HG03521 (cell line): ENCODE measurements around the gene MTARC2.
A peak's percentile ranks its signal among the peaks of the same experiment; 100 is the strongest.
"Not testable (repeated sequence)": the region's sequence is repeated elsewhere in the genome, so short reads cannot be mapped to it uniquely, and the experiment has no call there.

ENCODE experiments used
- ATAC-seq: cut with Tn5 transposase; IDR thresholded peaks from one replicate; pipeline ENCODE4 v1.9.1; 2021; ENCODE audit warnings: mild to moderate bottlenecking, moderate library complexity; ENCODE audit not compliant: unreplicated experiment

MTARC2 gene

DNA sequence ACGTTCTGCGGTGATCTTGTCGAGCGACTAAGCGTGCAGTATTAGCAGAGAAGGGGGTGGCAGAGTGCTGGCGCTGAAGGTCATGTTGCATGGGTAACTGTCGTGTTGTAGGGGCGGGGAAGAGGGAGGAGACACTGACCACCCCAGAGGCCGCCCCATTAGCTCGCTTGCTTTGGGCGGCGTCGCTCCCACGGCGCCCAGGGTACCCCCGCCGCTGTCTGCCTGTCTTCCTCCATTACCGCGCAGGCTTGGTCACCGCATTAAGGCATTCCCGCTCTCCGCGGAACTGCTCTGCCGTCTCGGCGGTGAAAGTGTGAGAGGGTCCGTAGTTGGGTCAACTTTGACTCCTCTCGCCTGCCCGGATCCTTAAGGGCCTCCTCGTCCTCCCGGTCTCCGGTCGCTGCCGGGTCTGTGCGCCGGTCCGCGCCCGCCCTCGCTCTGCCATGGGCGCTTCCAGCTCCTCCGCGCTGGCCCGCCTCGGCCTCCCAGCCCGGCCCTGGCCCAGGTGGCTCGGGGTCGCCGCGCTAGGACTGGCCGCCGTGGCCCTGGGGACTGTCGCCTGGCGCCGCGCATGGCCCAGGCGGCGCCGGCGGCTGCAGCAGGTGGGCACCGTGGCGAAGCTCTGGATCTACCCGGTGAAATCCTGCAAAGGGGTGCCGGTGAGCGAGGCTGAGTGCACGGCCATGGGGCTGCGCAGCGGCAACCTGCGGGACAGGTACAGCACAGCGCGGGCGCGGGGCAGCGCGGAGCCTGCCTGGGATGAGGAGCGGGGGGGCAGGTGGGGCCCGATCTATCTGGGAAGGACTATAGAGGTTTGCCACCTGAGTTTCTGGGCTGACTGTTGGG lies at the start of gene MTARC2:
Gene MTARC2, plus strand, starts transcription at position 234 of the 846 bp plus-strand sequence. Its CDS starts 210 bp downstream, at position 444.
- peak; percentile 81 for ATAC-seq

DNA sequence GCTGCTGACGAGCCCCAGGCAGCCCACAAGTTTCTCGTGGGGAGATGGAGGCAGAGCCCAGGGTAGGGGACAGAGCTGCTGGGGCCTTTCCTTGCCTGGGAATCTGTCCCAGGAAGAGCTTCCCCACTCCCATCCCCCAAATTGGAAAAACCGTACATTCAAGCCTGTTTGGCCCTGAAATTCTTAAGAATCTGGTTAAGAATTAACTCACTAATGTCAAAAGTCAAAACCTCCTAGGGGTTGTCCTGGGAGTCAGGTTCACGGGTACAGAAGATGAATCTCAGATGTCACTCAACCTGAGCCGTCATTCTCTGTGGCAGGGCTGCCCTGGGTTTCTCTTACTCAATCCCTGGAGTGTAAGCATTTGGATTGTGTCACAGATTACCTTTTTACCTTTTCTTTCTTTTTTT lies 49.5 kb upstream of the MTARC2 start:
- ATAC-seq, result no peak

DNA sequence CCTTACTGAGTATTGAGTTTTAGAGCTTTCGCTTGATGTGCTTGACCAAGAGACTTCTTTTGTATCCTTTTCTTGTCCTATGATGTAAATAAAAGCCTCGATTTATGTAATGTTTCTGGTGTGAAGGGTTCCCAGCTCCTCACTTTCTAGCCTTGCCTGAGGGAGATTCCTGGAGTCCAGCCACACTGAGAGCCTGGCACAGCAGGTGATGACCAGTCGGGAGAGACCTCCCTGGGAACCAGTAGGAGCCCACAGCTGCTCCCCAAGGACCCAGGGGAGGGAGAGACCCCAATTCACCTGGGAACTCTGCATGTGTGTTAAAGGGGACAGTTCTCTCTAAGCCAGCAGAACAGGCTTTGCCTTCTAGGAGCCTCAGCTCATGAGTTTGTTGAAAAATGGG lies 49.1 kb upstream of the MTARC2 start:
- ATAC-seq, result no peak

DNA sequence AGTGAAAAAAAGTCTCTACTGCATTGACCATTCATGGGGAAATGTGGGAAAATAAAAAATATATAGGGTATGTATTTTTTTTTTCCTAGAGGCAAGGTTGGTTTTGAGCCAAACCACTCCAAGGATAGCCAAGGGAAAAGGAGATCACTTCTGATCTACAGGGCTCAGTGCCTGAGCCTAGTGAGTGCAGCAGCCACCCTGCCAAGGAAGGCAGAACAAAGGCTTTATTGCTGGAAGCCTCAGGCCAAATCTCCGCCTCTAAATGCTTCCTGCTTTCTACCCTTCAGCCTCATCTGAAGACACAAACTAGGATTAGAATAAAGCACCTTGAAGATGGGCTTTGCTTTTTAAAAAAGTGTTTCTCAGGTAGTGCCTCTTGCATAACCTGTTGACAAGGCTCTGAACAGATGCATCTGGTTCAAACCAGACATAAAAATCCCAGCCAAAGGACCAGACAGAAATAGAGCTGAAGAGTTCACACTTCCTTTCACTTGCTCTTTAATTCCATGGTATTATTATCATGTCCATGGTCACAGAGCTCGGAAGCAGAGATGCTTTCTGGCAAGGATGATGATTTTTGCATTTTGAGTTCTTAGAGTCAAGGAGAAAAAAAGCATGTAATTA lies 47.5 kb upstream of the MTARC2 start:
- no peak for ATAC-seq

DNA sequence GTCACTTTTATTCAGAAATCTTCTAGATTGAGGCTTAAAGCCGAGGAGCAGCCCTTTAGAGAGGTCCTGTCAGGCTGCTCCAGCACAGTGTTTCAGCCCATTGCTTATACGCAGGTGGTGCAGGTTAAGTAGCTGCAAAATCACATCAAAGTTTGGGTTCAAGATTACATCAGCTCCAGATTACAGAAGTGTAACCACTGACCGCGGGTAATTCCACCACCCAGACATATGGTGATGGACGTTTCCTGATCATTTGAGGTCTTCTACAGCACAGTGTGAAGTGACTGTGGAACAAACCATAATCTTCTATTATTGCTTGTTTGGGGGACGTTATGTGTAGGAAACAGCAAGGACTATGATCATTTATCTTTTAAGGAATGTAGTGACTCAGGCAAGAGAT lies 46.1 kb upstream of the MTARC2 start:
- ATAC-seq, result no peak

DNA sequence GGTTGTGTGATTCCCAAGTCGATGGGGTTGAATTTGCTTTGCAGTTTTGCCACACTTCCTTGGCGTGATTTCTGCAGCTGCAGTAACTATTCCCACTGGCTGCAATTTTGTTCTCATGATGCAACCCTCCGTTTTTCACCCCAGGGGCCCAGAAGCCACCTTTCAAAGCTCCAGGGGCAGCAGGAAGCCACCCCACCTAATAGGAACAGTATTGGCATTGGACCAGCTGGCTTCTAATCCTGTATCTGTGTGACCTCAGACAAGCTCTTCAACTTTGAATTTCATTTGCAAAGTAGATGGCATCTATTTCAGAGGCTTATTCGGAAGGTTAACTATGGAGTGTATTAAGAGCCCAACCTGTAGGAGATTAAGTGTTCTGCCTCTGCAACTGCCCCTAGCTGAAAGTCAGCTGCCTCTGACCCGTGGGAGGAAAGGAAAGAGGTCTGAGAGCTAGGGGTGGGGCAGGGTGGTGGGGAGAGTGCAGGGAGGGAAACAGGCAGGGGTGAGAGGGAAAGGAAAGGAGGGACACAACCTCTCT lies 45.3 kb upstream of the MTARC2 start:
- no peak for ATAC-seq

DNA sequence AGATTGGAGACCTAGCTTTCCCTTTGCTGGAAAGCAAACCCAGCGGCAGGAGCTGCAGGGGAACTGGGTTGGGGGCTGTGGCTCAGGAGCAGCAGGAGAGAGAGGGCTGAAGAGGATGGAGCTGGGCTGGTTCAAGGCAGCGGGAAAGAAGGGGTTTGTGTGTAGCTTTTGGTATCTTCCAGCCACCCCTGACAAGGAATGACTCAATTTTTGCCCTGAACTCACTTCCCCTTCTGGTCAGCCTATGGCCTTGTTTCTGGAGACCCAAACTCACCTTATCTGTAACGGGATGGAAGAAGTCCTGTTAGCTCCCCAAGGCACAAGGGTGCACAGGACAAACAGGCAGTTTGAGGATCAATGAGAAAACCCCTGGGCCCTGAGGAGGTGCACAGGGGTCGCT lies 44.8 kb upstream of the MTARC2 start:
- no peak for ATAC-seq

DNA sequence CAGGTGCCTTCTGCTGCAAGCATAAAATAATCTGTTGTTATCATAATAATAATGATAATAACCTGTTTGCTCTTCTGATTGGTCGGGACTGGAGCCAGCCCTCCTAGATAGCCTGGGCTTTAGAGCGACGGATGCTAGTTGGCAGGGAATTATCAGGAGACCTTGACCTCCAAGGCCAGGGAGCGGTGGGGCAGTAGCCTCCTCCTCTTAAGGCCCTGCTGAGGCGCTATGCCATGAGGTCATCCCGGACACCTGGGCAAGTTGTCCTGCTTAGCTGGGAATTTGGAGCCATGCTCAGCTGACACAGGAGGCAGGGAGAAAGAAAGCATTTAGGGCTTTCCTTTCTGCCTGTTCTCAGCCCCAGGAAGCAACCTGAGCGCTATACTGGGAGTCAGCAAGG lies 42.3 kb upstream of the MTARC2 start:
- no peak for ATAC-seq

DNA sequence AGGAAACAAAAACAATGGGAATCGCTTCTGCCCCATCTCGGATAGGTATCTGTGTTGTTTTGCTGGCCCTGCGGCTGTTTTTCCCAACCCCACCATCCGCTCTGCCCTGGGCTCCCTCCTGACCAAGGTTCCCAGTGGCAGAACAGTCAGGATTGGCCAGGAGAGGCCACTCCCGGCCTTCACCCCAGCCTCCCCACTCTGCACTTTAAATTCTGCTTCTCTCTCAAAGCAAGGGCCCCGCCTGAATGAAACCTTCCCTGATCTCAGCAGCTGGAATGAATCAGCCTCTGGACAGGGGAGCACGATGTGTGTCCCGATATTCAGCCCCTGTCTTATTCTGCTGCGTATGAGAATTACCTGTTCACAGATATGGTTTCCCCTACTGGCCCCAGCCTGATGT lies 41.6 kb upstream of the MTARC2 start:
- no peak for ATAC-seq

DNA sequence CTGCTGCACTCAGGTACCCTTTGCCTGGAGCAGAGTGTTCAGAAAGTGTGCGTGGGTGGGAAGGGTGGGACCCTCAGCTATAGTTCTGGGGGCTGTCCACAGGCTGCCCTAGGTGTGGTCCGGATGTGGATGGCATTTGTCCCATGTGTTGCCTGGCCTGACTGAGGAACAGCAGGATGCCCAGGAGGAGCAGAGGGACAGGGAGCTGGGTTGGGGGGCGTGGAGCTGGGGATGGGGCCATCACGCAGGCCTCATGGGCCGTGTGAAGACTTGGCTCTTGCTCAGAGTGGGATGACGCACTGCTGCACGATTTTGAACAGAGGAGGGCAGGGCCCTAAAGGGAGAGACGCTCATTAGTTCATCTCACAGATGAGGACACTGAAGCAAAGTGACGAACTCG lies 41.0 kb upstream of the MTARC2 start:
- no peak for ATAC-seq

DNA sequence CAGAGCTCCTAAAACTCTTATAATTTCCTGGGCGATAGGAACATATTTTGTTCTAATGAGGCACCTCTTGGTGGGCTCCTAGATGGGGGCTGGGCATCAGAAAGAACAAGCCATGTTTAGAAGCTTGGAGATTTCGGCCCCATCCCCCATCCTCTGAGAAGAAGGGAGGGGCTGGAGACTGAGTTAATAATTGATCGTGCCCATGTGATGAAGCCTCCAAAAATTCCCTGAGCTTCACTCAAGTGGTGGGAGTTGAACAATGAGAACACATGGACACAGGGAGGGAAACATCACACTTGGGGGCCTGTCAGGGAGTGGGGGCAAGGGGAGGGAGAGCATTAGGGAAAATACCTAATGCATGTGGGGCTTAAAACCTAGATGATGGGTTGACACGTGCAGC lies 39.9 kb upstream of the MTARC2 start:
- ATAC-seq, result no peak

DNA sequence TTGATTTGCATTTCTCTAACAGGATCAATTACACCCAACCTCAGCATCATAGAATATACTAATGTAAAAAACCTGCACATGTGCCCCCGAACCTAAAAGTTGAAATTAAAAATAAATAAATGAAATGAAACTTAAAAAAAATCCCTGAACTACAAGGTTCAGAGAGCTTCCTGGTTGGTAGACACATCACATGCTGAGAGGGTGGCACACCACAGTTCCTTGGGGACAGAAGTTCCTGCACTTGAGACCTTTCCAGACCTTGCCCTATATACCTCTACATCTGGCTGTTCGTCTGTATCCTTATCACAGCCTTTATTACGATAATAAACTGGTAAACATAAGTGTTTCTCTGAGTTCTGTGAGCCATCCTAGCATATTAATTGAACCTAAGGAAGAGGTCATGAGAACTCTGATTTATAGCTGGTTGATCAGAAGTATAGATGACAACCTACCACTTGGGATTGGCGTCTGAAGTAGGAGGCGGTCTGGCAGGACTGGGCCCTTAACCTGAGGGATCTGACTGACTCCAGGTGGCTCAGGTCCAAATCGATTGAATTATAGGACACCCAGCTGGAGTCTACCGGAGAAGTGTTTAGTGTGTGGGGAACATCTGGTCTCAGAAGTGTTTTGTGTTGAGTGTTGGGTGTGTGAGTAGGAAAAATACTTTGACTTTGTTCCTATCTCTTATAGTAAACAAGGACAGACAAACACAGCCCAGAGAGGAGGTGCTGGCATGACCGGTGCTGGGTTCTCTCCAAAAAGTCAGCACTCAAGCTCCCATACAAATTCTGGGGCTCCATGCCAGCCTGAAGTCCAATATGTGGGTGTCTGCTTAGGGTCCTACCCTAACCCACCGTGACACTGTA lies 39.0 kb upstream of the MTARC2 start:
- ATAC-seq, result no peak

DNA sequence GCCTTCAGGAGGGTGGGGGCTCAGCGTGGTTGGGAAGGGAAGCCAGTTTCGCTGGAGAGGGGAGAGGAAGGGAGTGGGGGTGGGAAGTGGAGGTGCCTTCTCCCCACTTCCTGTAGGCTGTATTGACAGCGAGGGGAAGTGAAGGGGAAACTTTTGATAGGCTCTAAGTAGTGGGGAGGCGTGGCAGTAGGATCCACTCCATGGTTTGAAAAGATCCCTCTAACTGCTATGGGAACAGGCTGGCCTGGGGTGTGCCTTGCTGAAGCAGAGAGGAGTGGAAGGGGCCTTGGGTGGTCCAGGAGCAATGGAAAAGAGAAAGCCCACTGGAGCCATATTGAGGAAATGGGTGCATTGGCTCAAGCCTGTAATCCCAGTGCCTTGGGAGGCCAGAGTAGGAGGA lies 37.8 kb upstream of the MTARC2 start:
- ATAC-seq, result no peak

DNA sequence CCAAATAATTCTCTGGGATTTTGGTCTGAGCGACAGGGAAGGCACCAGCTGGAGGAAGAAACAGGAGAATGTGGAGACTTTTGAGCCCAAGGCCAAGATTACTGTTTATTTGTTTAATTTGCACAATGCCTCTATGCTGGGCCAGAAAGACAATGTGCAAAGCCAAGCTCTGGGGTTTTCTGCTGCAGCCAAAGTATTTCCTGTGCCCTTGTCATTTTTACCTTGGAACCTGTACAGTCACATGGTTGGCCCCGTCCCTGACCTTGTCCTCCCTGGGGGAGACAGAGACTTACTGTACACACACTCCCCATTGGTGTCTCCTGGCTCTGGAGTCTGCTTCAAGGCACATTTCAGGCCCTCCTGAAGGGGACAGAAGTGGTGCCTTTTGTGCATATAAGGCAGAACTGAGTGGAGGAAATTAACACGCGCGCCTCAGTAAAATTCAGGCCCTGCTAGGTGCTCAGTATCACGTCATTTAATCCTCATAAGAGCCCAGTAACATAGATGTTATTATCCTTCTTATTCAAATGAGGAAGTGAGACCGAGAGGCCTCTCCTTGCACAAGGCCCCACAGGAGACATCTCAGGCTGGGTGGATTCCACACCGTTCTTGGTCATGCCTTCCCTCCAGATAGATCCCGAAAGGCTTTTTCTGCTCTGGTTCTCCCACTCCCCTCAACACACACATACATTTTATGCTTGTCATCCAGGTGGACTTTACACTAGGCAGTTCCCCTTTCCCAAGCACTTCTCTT lies 36.9 kb upstream of the MTARC2 start:
- ATAC-seq, result peak; percentile 85

DNA sequence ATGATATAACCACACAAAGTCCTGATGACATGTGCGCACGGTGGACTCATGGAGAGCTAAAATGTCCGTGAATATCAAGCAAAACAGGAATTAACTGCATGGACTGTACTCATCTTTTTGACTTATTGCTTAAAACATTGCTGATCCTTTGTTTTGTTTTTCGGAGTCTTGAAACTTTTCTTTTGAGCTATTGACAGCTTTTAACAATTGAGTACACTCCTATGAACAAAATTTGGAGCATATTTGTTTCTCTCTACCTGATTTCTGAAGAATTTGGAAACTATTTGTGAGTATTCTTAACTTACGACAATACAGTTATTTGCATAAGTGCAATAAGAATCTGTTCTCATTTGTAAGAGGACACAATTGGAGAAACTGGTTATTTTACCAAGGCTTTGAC lies 32.1 kb upstream of the MTARC2 start:
- not testable (repeated sequence) for ATAC-seq

DNA sequence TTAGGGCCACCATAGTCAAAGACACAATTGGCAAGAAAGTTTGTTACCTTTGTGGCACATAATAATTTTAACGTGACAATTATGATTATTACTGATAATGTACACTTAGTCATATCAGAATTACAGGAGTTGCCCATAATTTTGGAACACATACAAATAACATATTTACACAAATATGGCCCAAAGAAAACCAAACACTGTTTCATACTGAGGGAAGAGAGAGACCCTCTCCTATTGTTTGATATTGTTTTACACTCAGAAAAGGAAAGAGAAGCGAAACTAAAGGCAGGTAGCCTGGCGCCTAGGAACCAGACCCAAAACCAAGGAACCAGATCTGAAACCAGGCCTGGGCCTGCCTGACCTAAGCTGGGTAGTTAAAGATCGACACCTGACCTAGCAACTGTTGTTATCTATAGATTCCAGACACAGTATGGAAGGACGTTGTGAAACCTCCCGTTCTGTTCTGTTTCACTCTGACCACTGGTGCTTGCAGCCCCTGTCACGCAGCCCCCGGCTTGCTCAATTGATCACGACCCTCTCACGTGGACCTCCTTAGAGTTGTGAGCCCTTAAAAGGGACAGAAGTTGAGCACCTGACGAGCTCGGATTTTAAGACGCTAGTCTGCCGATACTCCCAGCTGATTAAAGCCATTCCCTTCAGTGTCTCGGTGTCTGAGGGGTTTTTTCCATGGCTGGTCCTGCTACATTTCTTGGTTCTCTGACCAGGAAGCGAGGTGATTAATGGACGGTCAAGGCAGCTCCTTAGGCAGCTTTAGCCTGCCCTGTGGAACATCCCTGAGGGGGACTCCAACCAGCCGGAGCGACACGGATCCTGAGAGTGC lies 30.1 kb upstream of the MTARC2 start:
- ATAC-seq, result no peak

DNA sequence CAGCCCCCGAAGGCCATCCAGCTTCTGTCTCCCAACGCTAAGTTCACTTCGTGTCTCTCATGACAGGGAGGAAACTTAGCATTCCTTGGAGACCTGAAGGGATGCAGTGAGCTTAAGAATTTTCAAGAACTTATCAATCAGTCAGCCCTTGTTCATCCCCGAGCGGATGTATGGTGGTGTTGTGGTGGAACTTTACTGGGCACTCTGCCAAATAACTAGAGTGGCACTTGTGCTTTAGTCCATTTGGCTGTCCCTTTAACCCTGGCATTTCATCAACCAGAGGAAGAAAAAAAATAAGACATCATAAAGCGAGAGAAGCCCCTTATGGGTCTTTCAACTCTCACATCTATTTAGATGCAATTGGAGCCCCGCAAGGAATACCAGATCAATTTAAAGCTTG lies 26.9 kb upstream of the MTARC2 start:
- ATAC-seq, result not testable (repeated sequence)

DNA sequence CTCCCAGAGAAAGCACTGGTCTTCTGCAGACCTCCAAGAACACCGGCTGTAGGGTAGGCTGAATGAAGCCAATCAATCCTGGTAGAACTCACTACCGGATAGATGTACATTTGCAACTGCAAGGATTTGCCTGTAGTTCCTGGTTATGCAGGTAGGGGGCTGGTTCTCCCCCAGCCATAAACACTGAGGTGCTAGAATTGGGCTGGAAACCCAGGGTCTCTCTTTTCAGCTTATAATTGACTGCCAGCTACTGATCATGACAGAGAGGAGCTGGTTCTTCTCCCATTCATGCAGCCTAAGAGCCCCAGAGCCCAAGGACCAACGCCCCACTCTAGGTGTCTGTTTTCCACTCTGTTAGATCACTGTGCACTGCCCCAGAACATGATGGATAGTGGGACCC lies 21.5 kb upstream of the MTARC2 start:
- no peak for ATAC-seq

DNA sequence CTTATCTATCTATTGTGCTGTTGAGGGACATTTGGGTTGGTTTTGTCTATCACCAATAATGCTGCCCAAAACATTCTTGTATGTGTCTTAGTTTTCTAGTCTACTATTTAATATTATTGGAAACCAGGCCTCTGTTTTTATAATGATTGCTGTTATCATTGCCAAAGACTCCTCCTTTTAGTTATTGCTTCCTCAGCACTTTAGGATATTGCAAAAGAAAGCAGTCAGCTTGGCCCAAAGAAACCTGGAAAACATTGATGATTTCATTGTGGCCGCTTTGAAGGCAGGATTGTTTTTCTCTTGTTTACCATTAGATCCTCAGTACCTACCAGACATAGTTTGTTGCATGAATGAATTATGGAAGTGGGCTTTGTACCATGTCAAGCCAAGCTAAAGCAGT lies 20.6 kb upstream of the MTARC2 start:
- no peak for ATAC-seq

DNA sequence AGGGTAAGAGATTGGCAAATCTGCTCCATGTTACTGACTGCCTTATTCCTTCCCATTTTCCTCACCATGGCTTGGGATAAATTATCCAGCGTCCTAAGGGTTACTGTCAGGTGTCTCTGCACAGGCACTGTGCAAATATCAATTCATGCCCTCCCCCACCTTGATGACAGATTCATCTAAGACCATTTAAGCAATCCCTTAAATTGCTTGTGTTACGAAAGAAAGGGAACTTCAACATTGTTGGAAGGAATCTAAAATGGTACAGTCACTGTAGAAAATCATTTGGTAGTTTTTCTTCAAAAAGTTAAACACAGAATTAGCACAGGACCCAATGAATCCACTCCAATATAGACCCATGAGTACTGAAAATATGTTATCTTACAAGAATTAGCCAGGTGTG lies 17.6 kb upstream of the MTARC2 start:
- ATAC-seq, result no peak
